Stimulated activated CD4-positive, alpha-beta T cell treated with anti-CD3 and anti-CD28 coated beads, Interleukin-12 subunit alpha, Interleukin-12 subunit beta, amount 100 ng/mL, for 24 hours (primary cell): Measurements from ENCODE around the gene RERE.
"Not testable (repeated sequence)": the region's sequence is repeated elsewhere in the genome, so short reads cannot be mapped to it uniquely, and the experiment has no call there.

Experiments used
- DNase-seq, 2 experiments: peaks; one replicate each; pipeline ENCODE4 v3.0.0-alpha.2; 2020; ENCODE audit warnings: low read depth in 2 of 2

The RERE gene

DNA sequence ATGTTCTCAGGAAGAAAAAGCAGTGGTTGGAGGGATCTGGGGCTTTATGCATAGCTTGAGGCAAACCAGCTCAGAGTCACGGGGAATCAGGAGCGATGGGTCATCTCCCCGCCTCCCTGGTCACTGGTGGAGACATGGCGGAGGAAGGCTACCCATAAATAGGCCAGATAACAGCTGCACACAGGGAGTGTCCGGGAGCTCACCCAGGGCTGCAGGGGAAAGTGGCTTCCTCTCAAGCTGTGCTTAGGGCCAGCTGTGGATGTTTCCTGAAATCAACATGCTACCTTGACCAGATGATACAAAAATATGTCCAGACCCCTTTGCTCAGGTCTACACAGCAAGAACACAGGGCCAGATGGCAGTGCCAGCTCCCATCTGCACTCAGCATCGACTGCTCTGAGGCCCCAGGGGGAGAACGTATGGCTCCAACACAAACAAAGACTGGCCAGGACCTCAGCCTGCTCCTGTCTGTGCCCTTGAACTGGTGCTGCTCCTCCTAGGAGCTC lies 27.1 kb upstream of the RERE start:
- no peak for DNase-seq

DNA sequence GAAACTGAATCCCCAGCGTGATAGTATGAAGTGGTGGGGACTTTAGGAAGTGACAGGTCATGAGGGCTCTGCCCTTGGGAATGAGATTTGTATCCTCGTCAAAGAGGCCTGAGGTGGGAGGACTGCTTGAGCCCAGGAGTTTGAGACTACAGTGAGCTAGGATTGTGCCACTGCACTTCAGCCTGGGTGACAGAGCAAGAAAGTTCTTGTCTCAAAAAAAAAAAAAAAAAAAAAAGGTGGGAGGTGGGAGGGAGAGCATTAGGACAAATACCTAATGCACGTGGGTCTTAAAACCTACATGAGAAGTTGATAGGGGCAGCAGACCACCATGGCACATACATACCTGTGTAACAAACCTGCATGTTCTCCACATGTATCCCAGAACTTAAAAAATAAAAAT lies 24.0 kb upstream of the RERE start:
- no peak for DNase-seq

DNA sequence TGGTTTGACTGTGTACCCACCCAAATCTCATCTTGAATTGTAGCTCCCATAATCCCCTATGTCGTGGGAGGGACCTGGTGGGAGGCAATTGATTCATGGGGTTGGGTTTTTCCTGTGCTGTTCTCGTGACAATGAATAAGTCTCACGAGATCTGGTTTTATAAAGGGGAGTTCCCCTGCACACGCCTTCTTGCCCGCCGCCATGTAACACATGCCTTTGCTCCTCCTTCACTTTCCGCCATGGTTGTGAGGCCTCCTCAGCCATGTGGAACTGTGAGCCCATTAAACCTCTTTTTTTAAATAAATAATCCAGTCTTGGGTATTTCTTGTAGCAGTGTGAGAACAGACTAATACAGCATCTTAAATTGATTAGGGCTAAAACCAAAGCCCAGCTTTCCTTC lies 22.6 kb upstream of the RERE start:
- no peak for DNase-seq

DNA sequence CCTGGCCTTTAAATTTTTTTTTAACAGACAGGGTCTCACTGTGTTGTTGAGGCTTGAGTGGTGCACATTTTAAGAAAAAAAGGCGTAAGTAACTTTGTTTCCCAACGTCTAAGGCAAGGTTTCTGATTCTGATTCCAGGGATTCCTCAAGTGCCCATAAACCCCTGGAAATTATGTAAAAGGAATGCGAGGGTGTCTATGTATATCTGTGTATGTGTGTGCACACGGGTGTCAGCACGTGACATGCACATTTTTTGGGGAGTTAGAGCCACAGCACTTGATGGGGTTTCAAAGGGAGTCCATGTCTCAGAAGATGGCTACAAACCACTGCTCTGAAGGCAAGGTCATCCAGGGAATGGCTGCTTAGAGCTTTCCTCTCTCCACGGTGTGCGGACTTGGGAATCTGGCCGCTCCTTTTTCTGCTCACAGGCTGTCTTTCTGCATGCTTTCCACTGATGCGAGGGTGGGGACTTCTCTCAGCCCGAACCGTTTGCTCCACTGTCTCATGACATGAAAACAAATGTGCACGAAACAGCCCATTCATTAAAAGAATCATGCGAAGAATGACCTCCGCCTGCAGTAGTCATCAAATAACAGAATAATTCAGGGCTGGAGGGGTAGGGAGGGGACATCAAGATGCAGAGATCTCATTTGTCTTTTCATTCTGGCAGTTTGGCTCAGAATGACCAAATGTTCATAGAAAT lies 18.7 kb upstream of the RERE start:
- DNase-seq = no peak

DNA sequence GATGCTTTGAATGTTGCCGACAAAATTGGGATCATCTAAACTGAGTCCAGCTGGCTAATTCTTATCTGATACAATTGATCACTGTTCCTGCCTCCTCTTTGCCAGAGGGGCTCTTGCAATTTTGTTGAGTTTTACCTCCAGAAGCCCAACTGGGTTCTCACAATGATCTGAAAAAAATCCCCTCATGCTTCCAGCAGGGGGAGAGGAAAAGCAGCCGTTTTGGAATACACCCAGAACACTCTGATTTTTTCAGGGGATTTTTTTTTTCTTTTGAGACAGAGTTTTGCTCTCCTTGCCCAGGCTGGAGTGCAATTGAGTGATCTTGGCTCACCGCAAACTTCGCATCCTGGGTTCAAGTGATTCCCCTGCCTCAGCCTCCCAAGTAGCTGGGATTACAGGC lies 13.9 kb upstream of the RERE start:
- DNase-seq = no peak

DNA sequence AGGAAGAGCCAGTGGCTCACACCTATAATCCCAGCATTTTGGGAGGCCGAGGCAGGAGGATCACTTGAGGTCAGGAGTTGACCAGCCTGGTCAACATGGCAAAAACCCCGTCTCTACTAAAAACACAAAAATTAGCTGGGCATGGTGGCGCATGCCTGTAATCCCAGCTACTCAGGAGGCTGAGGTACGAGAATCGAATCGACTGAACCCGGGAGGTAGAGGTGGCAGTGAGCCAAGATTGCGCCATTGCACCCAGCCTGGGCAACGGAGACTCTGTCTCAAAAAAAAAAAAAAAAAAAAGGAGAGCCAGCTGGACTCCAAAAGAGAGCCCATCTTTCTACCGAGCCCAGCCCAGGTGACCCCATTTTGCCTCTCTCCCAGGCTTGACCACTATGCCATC lies 13.3 kb upstream of the RERE start:
- DNase-seq = not testable (repeated sequence)

DNA sequence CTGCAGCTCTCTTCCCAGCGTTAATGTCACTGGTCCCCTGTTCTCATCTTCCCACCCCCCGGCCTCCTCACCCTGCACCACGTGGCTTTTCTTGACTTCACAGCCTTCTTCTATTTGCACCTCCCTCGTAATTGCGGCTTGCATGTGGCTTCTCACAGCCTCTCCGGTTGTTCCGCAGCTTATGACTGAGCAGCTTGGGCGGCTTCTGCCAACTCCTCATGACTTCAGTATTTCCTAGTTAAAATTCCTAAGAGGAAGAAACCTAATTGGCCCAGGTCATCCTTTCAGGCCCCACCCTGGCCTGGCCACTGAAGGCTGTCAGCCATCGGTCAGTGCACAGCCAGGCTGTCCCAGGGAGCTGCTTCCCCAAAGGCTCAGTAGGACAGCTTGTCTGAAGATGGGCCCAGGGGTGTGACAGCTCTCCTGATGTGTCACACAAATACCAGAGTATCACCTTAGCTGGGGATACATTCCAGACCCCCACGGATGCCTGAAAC lies 8.6 kb upstream of the RERE start:
- DNase-seq = no peak

DNA sequence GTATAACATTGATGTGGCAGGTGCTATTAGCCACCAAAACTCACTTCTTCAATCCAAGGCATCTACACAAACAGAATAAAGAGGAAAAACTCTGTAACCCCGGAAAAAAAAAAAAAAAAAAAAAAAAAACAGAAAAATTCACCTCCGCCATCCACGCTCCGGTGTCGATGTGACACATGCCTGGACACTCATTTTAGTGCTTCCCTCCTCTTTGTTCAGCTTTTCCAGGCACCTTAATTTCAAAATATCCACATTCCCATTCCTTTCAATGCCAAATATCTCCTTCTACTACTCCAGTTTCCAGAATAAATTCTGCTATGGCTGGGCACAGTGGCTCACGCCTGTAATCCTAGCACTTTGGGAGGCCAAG lies 5.8 kb upstream of the RERE start:
- no peak for DNase-seq

DNA sequence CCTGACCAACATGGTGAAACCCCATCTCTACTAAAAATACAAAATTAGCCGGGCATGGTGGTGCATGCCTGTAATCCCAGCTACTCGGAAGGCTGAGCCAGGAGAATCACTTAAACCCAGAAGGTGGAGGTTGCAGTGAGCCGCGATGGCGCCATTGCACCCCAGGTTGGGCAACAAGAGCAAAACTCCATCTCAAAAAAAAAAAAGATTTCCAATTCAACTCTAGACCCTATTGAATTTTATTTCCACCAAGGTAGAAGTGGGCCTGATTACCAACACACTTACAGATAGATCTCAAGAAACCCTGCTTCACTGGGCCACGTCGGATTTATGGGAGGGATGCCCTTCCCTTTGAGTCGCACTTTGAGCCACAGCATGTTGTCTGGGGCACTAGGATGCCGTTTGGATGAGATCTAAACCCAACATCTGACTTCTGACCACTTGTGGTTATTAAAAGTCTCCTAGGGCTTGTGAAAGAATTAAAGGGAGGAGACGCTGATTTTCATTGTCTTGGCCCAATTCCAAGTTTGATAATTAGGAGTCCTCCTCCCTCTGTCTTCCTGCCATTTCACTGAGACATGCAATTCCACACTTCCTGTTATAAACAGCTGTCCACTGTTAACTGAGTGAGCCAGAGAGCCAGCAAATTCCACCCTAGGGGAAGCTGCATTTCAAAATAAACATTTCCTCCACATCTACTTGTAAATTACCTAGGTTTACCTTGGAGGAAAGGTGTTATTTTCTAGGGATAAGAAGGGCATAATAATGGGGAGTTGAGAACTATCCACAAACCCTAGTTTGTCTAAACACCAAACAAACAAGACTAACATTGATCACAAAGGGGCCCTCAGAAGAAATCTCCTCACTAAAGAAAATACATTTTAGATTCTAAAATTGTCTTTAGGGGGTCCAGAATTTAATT lies 5.2 kb upstream of the RERE start:
- DNase-seq = no peak

DNA sequence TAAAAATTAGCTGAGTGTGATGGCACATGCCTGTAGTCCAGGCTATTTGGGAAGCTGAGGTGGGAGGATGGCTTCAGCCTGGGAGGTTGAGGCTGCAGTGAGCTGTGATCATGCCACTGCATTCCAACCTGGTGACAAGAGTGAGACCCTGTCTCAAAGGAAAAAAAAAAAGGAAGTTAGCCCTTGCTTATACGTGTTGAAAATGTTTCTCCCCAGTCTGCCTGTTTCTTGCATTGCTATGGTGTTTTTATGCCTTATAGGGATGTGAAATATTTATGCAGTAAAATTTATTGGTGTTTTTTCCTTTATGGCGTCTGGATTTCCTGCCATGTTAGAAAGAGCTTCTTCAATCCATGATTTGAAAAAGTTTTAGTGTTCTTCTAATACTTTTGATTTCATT lies 3.6 kb upstream of the RERE start:
- no peak for DNase-seq

DNA sequence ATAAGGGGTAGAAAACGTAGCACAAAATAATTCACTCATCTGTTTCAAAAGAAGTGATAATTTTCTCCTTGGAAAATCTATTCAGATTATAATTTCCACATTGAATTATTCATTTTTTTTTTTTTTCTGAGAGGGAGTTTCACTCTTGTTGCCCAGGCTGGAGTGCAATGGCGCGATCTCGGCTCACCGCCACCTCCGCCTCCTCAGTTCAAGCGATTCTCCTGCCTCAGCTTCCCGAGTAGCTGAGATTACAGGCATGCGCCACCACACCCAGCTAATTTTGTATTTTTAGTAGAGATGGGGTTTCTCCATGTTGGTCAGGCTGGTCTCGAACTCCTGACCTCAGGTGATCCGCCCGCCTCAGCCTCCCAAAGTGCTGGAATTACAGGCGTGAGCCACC lies 1.3 kb upstream of the RERE start:
- DNase-seq = not testable (repeated sequence)

DNA sequence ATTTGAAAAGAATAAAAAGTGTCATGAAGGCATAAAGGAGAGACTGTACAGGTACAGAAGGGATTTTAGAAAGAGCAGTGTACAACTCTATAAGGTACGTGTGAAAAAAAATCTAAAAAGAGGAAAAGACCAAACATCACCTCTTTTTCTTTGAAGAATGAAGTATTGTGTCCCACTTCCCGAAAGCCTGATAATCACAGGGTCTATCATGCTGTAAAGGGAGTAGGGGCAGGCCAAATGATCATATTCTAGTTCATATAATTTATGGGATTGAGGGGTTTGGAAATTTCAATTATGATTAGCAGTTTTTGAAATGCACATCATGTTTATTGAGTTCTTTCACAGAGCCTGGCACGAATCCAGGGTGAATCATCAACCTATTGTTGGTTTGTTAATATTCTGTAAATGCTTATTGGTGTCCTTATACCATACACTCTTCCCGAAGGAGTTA lies 910 bp upstream of the RERE start:
- DNase-seq = no peak

DNA sequence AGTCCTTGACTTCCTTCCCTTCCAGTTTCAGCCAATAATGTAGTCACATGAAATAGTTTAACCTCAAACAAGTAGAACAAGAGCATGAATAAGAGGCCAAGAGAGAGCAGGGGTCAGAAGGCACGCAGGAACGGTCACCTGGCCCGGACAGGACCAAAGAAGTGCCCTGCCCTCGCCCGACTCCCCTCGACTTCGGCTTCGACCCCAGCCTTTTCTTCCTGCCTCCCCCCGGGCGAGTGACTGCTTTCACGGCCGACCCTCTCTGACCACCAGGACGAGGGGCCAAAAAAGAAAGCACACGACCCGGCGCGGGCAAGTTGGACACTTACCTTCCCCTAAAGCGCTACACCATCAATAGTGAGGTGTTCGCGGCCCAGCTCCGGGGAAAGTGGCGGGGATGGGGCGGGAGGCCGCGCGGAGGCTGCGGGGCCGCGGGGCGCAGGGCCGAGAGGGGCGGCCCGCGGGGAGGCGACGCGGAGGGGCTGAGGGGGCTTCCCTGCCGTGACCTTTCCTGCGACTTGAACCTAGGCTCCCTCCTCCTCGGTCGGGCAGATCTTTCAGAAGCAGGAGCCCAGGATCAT lies 519 bp downstream of the RERE start:
- DNase-seq = no peak

DNA sequence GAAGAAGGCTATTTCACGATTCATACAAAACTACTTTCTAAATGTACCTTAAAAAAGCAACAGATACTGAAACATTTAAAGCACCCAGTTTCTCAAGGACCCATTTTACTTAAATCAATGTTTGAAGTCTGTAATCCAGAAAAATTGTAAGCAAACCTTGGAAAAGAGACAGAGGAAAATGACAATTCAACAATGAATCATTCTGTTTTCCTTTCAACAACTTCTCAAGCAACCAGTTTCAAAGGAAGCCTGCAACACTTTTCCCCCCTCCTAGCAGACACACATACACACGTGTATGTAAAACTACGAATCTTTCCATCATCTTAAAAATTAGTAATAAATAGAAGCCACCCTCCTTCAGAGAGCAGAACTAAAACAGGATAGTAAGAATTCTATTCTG lies 1.2 kb downstream of the RERE start:
- DNase-seq = no peak

DNA sequence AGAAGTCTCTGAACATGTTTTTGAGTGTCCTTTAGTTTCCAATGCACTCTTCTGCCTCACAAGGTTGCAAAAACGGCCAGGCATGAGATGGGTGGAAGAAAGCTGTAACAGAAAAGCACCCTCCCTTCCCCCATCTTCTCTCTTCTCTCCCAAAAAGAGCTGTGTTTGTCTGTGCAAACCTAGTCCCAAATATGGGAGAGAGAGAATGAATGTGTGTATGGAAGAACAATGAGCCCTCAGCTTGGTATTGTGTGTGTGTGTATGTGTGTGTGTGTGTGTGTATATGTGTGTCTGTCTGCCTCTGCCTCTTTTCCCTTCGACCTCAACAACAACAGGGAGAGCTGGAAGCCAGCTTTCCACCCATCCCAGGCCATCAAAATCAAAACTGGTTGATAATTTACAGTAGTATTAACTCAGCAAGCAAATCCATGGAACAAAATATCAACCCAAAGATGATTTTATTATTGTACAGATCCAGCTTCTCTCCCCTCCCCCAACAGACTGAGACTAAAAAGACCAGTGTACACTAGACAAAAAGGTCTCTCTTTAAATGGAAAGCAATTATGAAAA lies 1.8 kb downstream of the RERE start:
- no peak for DNase-seq

DNA sequence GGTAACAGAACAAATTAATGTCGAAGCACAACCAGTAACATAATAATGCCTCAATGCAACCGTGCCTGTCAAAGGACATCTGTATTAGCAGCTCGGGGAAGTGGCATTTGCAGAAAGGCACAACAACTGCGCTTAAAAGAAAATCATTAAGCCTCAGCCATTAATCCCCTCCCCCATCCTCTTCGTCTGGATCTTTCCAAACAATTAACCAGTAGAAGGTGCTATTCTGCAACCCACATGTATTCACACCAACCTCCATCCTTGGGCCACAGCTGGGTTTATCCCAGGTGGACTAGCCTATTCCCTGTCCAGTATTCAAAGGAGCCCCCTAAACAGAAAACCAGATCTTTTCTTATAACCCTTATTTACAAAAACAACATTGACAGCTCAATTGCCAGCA lies 2.6 kb downstream of the RERE start:
- DNase-seq = no peak

DNA sequence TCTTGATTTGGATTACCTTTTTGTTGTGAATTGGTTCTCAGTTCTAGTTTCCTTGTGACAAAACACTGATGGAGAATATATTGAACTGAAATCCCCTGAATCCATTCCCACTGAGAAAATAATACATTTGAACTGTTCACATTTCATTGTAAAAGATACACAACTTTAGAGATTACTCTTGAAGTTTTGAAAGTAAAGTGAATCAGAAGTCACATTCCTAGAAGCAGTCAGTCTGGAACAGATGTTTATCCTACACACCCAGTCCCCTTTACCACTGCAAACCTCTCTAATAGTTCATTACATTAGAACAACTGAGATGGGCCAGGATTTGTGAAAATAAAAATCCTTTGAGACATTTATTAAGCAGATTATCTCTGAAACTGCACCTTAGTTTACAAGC lies 3.4 kb downstream of the RERE start:
- no peak for DNase-seq

DNA sequence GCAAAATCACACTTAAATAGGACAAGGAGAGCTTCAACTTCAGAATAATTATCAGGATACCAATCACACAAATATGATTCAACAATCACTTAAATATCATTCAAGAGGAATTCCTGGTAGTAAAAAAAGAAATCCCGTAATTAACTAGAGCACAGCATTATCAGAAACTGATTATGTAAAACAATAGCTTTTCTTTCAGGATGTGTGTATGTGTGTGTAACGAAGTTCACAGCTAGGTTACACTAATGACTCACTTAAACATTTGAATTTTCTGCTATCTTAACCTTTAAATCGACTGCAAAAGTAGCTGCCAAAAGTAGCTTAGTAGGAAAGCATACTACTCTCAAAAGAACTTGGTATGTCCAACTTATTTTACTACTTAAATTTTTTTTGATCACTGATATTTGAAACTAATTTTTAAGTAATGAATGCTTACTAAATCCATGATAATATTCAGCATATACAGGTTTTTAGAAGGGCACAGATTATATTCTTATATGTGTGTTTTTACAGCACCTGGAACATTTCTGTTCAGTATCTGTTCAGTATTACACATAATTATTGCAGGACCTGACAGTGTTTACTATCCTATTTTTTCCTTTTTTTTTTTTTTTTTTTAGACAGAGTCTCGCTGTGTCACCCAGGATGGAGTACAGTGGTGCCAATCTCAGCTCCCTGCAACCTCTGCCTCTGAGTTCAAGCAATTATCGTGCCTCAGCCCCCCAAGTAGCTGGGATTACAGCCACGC lies 4.2 kb downstream of the RERE start:
- no peak for DNase-seq

DNA sequence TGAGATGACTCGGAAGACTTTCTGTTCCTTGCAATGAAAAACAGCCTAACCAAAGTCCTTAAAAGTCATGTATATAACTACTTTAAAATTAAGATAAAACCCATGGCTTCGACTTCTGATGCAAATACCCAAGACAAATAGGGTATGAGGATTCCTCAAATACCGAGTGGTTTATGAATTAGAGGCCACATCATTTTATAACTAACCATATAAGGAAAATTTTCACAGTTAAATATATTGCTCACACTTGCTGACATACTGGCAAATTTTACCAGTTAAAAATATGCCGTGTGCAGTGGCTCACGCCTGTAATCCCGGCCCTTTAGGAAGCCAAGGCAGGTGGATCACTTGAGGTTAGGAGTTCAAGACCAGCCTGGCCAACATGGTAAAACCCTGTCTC lies 5.4 kb downstream of the RERE start:
- no peak for DNase-seq

DNA sequence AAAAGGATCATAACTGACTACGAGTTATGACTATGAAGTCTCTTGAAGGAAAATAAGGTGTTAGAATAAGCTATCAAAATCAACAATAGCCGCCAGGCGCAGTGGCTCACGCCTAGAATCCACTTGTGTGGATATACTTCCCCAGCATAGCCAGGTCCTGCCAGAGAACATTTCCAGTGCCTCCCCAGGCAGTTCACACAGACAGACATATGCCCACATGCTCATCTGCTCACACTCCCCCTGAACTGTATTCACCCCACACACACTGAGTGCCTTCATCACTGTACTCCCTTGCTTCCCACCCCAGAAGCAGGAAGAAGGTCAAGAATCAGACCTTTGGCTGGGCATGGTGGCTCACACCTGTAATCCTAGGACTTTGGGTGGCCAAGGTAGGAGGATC lies 6.5 kb downstream of the RERE start:
- DNase-seq = no peak

DNA sequence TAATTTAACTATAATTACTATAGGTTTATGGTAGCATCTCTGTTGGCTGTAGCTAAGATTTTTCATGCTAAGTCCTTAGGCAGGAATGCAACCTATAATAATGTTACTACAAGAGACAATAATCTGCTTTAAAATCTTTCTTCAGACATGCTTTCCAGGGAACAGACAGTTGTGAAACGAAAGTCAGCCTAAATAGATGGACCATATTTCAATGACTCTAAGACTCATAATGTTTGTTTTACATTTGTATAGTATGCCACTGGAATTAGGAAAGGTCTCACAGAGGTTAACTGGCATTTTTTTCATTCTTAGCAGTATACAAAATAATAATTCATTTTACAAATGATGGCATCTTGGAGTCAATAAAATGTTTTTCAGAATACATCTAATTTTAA lies 8.1 kb downstream of the RERE start:
- DNase-seq = no peak

DNA sequence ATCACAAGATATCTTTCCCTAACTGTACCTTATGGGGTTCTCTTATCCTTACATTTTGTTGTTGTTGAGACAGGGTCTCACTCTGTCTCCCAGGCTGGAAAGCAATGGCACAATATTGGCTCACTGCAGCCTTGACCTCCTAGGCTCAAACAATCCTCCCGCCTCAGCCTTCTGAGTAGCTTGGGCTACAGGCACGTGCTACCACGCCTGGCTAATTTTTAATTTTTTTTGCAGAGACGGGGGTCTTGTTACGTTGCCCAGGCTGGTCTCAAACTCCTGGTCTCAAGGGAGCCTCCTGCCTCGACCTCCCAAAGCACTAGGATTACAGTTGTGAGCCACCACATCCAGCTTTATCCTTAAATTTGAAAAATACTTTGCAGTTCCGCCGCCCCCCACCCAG lies 10.4 kb downstream of the RERE start:
- DNase-seq = no peak
